Hepatocyte (in vitro differentiated cells): ENCODE measurements around the gene SRD5A1.

Experiments used
- EZH2 ChIP-seq: fragments of 200-600 bp; sonication (generic); IDR thresholded peaks from 2 replicates; pipeline ENCODE4 v1.6.1; 2016; ENCODE audit warnings: antibody characterized with exemption, mild to moderate bottlenecking, borderline replicate concordance
- EZH2phosphoT487 ChIP-seq: fragments of 200-600 bp; sonication (generic); IDR thresholded peaks from one replicate; pipeline ENCODE4 v1.6.1; 2018; ENCODE audit warnings: antibody characterized with exemption, mild to moderate bottlenecking, low read depth, moderate library complexity; ENCODE audit not compliant: unreplicated experiment, severe bottlenecking
- TF ChIP-seq, protein P1 (sequence below): fragments of 200-600 bp; sonication (generic); IDR thresholded peaks from 2 replicates; pipeline ENCODE4 v1.5.1; 2016; ENCODE audit warnings: antibody characterized with exemption, mild to moderate bottlenecking; ENCODE audit not compliant: poor library complexity

GRCh38 chr5:6674886-6675285 is 41.6 kb downstream of the SRD5A1 start:
- TF ChIP-seq, protein P1, sequence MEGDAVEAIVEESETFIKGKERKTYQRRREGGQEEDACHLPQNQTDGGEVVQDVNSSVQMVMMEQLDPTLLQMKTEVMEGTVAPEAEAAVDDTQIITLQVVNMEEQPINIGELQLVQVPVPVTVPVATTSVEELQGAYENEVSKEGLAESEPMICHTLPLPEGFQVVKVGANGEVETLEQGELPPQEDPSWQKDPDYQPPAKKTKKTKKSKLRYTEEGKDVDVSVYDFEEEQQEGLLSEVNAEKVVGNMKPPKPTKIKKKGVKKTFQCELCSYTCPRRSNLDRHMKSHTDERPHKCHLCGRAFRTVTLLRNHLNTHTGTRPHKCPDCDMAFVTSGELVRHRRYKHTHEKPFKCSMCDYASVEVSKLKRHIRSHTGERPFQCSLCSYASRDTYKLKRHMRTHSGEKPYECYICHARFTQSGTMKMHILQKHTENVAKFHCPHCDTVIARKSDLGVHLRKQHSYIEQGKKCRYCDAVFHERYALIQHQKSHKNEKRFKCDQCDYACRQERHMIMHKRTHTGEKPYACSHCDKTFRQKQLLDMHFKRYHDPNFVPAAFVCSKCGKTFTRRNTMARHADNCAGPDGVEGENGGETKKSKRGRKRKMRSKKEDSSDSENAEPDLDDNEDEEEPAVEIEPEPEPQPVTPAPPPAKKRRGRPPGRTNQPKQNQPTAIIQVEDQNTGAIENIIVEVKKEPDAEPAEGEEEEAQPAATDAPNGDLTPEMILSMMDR, result no peak
- TF ChIP-seq EZH2 (no peak), EZH2phosphoT487 (no peak)
